Calu3 (cell line): ENCODE results near the gene ITPR1. TPM values are rescaled to one million over a fixed set of nuclear protein-coding genes. Genes with fewer than 3 reads are reported as not detected.
A peak's percentile ranks its signal among the peaks of the same experiment; 100 is the strongest.

ENCODE experiments used
- BruUV-seq: library from RNA; stranded (reverse); fragments of 400-500 nt; replicated peaks from 2 replicates; lab custom pipeline; 2021; lab: Mats Ljungman, UMichigan
- CTCF ChIA-PET: fragments of 300-600 bp; sonication (Branson Sonifier 250); formaldehyde crosslinking; loops from one replicate; lab custom pipeline; 2022; ENCODE audit warnings: antibody characterized with exemption; lab: Charles Lee
- DNase-seq: peaks from one replicate; pipeline ENCODE4 v3.0.0; 2022
- H3K27ac Mint-ChIP-seq: one replicate; pipeline ENCODE4 v1.8.0; 2022; ENCODE audit warnings: mixed read lengths; ENCODE audit not compliant: unreplicated experiment
- H3K27me3 Mint-ChIP-seq: one replicate; pipeline ENCODE4 v1.8.0; 2022; ENCODE audit warnings: mixed read lengths; ENCODE audit not compliant: unreplicated experiment
- H3K36me3 Mint-ChIP-seq: one replicate; pipeline ENCODE4 v1.8.0; 2022; ENCODE audit warnings: mild to moderate bottlenecking, moderate library complexity, mixed read lengths; ENCODE audit not compliant: insufficient read depth, unreplicated experiment
- H3K4me1 Mint-ChIP-seq: one replicate; pipeline ENCODE4 v1.8.0; 2022; ENCODE audit warnings: mild to moderate bottlenecking, low read depth, mixed read lengths; ENCODE audit not compliant: unreplicated experiment
- H3K4me3 Mint-ChIP-seq: one replicate; pipeline ENCODE4 v1.8.0; 2022; ENCODE audit warnings: mild to moderate bottlenecking, low read depth, moderate library complexity, mixed read lengths; ENCODE audit not compliant: unreplicated experiment
- H3K9me3 Mint-ChIP-seq: one replicate; pipeline ENCODE4 v1.8.0; 2022; ENCODE audit warnings: low read depth, mixed read lengths; ENCODE audit not compliant: unreplicated experiment
- CTCF ChIP-seq: fragments of 200-600 bp; IDR thresholded peaks from one replicate; pipeline ENCODE4 v1.8.0; 2022; ENCODE audit warnings: antibody characterized with exemption; ENCODE audit not compliant: unreplicated experiment
- intact Hi-C: fragments of 100-400 bp; cut with micrococcal nuclease; formaldehyde crosslinking; loops from one replicate; pipeline ENCODE4 v1.10.0; 2022; ENCODE audit not compliant: unreplicated experiment
- total RNA-seq: library from RNA; stranded (reverse); gene quantifications from 2 replicates; pipeline ENCODE4 v1.2.3, GENCODE V29; 2022

ITPR1 gene
- total RNA-seq, 1 experiment from 2014 or later, result 4.2 TPM

- Mint-ChIP-seq H3K4me3 (no peak overlapping the region), H3K4me1 (peaks cover 82% of the 10 kb centered on the region), H3K36me3 (peaks cover 27% of the 10 kb centered on the region), H3K9me3 (peaks cover 2% of the 10 kb centered on the region), H3K27ac (peak overlapping the region; percentile 91), H3K27me3 (no peaks in the 10 kb centered on the region)
- intact Hi-C loops, result no loop called here
- TF ChIP-seq CTCF, result no peak
- no TSS peak for BruUV-seq
- CTCF ChIA-PET, result interaction anchor here (0.8 to 1.6 kb wide), 2 partner anchors 9 to 10 kb away, joined by 3 to 6 read pairs; no protein-coding TSS in a partner anchor
- no peak for DNase-seq
These were observed 247.4 kb downstream of the ITPR1 start for GRCh38 chr3:4740397-4741105.

- peaks cover 27% of the 10 kb centered on the region for H3K36me3 Mint-ChIP-seq
- CTCF ChIA-PET, result interaction anchor here (1.6 kb wide), 1 partner anchor 10 kb away, joined by 6 read pairs; no protein-coding TSS in a partner anchor
- TF ChIP-seq CTCF, result no peak
- H3K4me3 Mint-ChIP-seq, result peak overlapping the region; percentile 33
- H3K27ac Mint-ChIP-seq, result peak overlapping the region; percentile 91
- no peak for DNase-seq
- H3K4me1 Mint-ChIP-seq, result peaks cover 82% of the 10 kb centered on the region
- peaks cover 2% of the 10 kb centered on the region for H3K9me3 Mint-ChIP-seq
- no TSS peak for BruUV-seq
- no peaks in the 10 kb centered on the region for H3K27me3 Mint-ChIP-seq
- intact Hi-C loops, result no loop called here
These were observed 247.9 kb downstream of the ITPR1 start for GRCh38 chr3:4741106-4741403.

- peak overlapping the region; percentile 91 for H3K27ac Mint-ChIP-seq
- peak overlapping the region; percentile 33 for H3K4me3 Mint-ChIP-seq
- peaks cover 21% of the 10 kb centered on the region for H3K36me3 Mint-ChIP-seq
- TSS peak; percentile 94 for BruUV-seq
- H3K27me3 Mint-ChIP-seq, result no peaks in the 10 kb centered on the region
- peak; percentile 73 for DNase-seq
- peaks cover 2% of the 10 kb centered on the region for H3K9me3 Mint-ChIP-seq
- H3K4me1 Mint-ChIP-seq, result peaks cover 77% of the 10 kb centered on the region
- CTCF ChIA-PET, result interaction anchor here (1.6 kb wide), 1 partner anchor 9 kb away, joined by 6 read pairs; no protein-coding TSS in a partner anchor
- intact Hi-C loops, result no loop called here
- TF ChIP-seq CTCF, result no peak
These were observed 248.5 kb downstream of the ITPR1 start for GRCh38 chr3:4741404-4742307.

GRCh38 chr3:4742359-4742758 lies 249.2 kb downstream of the ITPR1 start:
- no peak overlapping the region for H3K4me3 Mint-ChIP-seq
- no peak for TF ChIP-seq CTCF

More at GRCh38 chr3:4742359-4742758, 249.2 kb downstream of the ITPR1 start:
- intact Hi-C loops, result no loop called here
- Mint-ChIP-seq H3K27ac (no peak overlapping the region), H3K4me1 (peaks cover 70% of the 10 kb centered on the region), H3K36me3 (peaks cover 14% of the 10 kb centered on the region), H3K27me3 (no peaks in the 10 kb centered on the region), H3K9me3 (peaks cover 2% of the 10 kb centered on the region)
- CTCF ChIA-PET, result interaction anchor here (1.6 kb wide), 1 partner anchor 8 kb away, joined by 6 read pairs; no protein-coding TSS in a partner anchor
- BruUV-seq, result no TSS peak
- DNase-seq, result no peak
